Natural killer cell treated with Interleukin-12 subunit alpha and Interleukin-12 subunit beta and Interleukin-15 and Interleukin-18, amount 100 ng/mL, for 72 hours (primary cell): ENCODE results near the gene CNBP. TPM values are rescaled to one million over a fixed set of nuclear protein-coding genes. Genes with fewer than 3 reads are reported as not detected.
"Not testable (repeated sequence)": the region's sequence is repeated elsewhere in the genome, so short reads cannot be mapped to it uniquely, and the experiment has no call there.

Source experiments
- ATAC-seq, 2 donors: fragments of 150-1000 bp; cut with Tn5 transposase in 1 of 2; sonication (Bioruptor Pico), chemical (Tn5 transposase) in 1 of 2; 2 replicates each; pipeline ENCODE4 v1.10.0; 2021
- DNase-seq: peaks from one replicate; pipeline ENCODE4 v3.0.0; 2022; ENCODE audit warnings: low spot score
- H3K27ac Mint-ChIP-seq, 2 donors: 1 replicate in 1 of 2; 2 replicates in 1 of 2; pipeline ENCODE4 v1.8.0; 2022; ENCODE audit warnings: mixed read lengths in 2 of 2, mild to moderate bottlenecking in 1 of 2, moderate library complexity in 1 of 2
- H3K27me3 Mint-ChIP-seq, 2 donors: 1 replicate in 1 of 2; 2 replicates in 1 of 2; pipeline ENCODE4 v1.8.0; 2022; ENCODE audit warnings: mixed read lengths in 2 of 2
- H3K36me3 Mint-ChIP-seq: one replicate; pipeline ENCODE4 v1.8.0; 2022; ENCODE audit warnings: mixed read lengths
- H3K4me1 Mint-ChIP-seq, 2 donors: 1 replicate in 1 of 2; 2 replicates in 1 of 2; pipeline ENCODE4 v1.8.0; 2022; ENCODE audit warnings: low read depth in 2 of 2, mixed read lengths in 2 of 2, mild to moderate bottlenecking in 1 of 2
- H3K4me3 Mint-ChIP-seq: one replicate; pipeline ENCODE4 v1.8.0; 2022; ENCODE audit warnings: mixed read lengths
- H3K9me3 Mint-ChIP-seq: 2 replicates; pipeline ENCODE4 v1.8.0; 2022; ENCODE audit warnings: mixed read lengths
- total RNA-seq, 2 donors: library from RNA; stranded (reverse); gene quantifications; one replicate each; pipeline ENCODE4 v1.2.3, GENCODE V29; 2022

The CNBP gene
- total RNA-seq, 2 donors from 2014 or later: 230 to 268 TPM

DNA sequence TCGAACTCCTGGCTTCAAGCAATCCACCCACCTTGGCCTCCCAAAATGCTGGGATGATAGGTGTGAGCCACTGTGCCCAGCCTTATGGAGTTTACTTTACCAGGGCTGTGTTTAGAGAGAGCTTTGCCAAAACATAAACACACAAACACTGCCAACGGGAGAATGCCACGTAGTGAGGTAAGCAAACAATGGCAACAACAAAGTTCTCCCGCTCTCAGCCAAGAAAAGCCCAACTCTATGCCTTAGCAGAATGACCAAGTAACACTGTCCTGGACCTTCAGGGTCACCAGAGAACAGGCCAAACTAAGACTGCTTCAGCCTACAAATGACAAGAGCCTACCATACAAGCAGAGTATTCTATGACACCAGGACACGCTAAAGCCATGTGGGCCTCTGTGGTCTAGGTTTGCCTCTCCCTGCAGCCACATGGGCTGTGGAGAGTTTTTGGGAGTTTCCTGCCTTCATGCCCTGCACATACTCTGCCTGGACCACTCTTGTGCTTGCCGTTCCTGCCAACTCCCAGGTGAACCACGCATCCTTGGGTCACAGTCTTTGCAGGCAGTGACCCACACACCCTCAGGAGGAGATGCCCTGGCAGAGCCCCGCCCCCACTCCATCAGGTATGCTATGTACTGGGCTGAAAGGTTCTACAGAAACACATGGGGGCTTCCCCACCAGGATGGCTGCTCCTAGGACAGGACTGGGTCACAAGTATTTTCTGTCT, 21.6 kb upstream of the CNBP start:
- H3K27me3 Mint-ChIP-seq: peaks cover 2 to 4% of the 10 kb centered on the region in 2 donors
- no peak overlapping the region for H3K4me3 Mint-ChIP-seq
- ATAC-seq (peak; percentile 6 to 53), DNase-seq (no peak)
- H3K9me3 Mint-ChIP-seq: no peaks in the 10 kb centered on the region
- no peaks in the 10 kb centered on the region for H3K36me3 Mint-ChIP-seq
- no peak overlapping the region for H3K27ac Mint-ChIP-seq
- no peaks in the 10 kb centered on the region for H3K4me1 Mint-ChIP-seq

DNA sequence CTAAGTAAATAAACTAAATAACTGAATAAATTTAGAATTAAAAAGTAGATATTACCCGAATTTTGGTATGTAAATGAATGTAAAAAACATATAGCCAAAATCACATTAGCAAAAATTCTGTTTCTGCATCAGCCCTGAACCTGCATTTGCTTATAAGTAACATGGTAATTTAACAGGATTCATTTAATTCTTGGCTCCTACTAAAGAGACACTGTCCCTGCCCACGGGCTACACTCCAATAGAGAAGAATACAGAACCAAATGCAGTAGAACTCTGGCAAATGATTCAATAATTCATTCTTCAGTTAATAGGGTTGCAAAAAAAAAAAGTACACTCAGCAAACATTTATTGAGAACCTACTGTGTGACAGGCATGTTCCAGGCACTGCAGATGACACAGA, 20.8 kb upstream of the CNBP start:
- ATAC-seq (no peak), DNase-seq (no peak)
- no peaks in the 10 kb centered on the region for H3K9me3 Mint-ChIP-seq
- H3K27ac Mint-ChIP-seq: no peak overlapping the region
- H3K4me3 Mint-ChIP-seq: no peak overlapping the region
- H3K4me1 Mint-ChIP-seq: no peaks in the 10 kb centered on the region
- no peaks in the 10 kb centered on the region for H3K27me3 Mint-ChIP-seq
- no peaks in the 10 kb centered on the region for H3K36me3 Mint-ChIP-seq

DNA sequence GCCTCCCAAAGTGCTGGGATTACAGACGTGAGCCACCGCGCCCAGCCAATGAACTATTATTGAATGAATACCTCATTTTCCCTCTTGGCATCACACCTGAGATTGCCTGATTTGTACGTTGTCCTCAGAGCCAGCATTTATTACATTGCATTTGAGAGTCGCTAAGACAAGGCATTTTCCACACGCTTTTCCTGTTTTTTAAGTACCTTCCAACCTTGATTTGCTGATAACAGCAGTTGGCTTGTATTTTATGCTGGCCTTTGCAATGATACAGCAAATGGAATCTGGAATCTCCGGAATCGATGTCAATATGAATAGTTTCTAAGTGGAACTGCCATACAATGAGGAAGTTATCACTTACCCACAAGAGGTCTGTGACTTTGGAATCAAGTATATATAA, 15.7 kb upstream of the CNBP start:
- ATAC-seq: no peak
- Mint-ChIP-seq H3K4me3 (no peak overlapping the region), H3K9me3 (no peaks in the 10 kb centered on the region), H3K4me1 (no peaks in the 10 kb centered on the region), H3K36me3 (no peaks in the 10 kb centered on the region), H3K27ac (no peak overlapping the region), H3K27me3 (no peaks in the 10 kb centered on the region)
- DNase-seq: no peak

DNA sequence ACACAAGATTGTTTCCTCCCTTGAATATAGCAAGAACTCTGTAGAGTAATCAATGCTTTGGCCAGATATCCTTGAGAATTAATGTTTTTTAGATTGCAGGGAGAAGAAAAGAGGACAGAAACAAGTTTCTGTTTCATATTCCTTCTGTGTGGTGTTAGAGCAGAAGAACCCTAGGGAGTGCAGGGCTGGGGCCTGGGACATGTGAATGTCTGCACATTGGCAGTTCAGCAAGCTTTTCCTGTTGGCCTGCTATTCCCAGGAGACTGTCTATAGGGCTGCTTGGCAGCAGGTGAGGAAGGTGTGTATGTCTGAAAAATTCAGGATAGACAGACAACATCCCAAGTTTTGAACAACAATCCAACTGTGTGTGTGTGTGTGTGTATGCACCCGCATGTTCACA, 13.6 kb upstream of the CNBP start:
- Mint-ChIP-seq H3K9me3 (no peaks in the 10 kb centered on the region), H3K4me3 (no peak overlapping the region), H3K4me1 (no peaks in the 10 kb centered on the region), H3K36me3 (no peaks in the 10 kb centered on the region), H3K27ac (no peak overlapping the region), H3K27me3 (no peaks in the 10 kb centered on the region)
- no peak for DNase-seq
- no peak for ATAC-seq

DNA sequence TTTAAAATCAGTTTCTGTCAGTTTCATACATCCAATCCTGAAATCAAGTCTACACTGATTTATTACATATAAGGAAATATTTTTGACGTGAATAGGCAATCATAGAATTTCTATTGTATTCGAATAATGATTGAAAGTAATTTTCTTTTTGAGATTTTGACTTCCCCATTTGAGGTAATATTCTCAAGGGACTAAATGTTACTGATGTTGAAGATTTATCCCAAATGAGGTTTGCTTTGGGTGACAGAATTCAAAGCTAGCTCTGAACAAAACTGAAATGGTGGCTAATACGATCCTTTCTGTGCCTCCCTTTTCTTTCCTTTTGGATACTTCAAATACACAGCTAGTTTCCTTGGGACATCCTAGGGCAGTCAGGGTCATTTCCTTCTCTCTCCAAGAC, 12.9 kb upstream of the CNBP start:
- H3K36me3 Mint-ChIP-seq: no peaks in the 10 kb centered on the region
- no peaks in the 10 kb centered on the region for H3K27me3 Mint-ChIP-seq
- H3K4me3 Mint-ChIP-seq: no peak overlapping the region
- no peak for DNase-seq
- ATAC-seq: no peak
- no peaks in the 10 kb centered on the region for H3K9me3 Mint-ChIP-seq
- H3K4me1 Mint-ChIP-seq: no peaks in the 10 kb centered on the region
- H3K27ac Mint-ChIP-seq: no peak overlapping the region

DNA sequence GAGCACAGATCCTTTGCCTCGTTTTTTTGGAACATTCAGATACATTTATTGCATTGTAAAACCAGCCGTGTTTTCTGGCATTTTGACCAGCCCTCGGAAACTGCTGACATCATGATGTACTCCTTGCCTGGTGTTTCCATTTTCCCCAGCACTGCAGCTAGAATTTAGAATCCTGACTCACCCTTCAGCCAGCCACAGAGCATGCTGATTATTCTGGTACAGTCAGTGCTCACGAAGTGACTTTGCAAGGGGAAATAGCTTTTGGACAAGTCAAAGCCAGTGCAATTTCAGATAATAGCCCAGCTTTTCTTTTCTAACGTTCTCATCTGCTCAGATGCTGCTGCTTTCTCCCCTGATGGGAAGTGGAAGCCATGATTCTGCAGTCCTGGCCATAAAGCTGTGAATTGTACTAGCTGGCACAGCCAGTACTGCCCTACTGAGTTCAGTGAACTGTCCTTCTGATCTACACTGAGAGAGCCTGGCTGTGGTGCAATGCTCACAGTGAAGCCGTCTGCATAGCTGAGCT, 12.1 kb upstream of the CNBP start:
- ATAC-seq (no peak), DNase-seq (no peak)
- Mint-ChIP-seq H3K4me3 (no peak overlapping the region), H3K27me3 (no peaks in the 10 kb centered on the region), H3K4me1 (no peaks in the 10 kb centered on the region), H3K9me3 (no peaks in the 10 kb centered on the region), H3K27ac (no peak overlapping the region), H3K36me3 (no peaks in the 10 kb centered on the region)

DNA sequence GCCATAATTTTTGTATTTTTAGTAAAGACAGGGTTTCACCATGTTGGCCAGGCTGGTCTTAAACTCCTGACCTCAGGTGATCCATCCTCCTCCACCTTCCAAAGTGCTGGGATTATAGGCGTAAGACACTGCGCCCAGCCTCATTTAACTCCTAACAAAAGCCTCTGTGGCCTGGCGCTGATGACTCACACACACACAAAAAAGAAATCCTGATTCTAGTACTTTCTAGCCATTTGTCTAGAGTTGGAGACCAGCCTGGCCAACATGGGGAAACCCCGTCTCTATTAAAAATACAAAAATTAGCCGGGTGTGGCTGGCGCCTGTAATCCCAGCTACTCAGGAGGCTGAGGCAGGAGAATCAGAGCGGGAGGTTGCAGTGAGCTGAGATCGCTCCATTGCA, 6.1 kb upstream of the CNBP start:
- not testable (repeated sequence) for H3K4me1 Mint-ChIP-seq, H3K27me3 Mint-ChIP-seq, H3K27ac Mint-ChIP-seq, ATAC-seq, H3K9me3 Mint-ChIP-seq, DNase-seq, H3K36me3 Mint-ChIP-seq, H3K4me3 Mint-ChIP-seq

DNA sequence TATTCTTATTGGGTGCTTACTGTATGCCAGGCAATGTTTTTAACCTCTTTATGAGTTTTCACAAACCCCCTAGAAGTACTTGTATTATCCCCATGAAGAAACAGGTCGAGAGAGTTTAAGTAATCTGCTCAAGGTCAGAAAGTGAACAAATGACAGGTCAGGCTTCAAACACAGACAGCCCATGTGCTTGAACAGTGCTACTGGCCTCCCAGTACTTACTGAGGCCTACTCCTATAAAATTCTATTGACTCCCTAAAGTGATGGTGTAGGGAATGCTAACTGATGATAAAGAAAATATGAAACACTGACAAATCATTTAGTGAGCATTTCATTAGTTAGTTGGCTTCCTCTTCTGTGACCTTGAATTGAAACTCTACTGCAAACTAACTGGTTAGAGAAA, 4.2 kb upstream of the CNBP start:
- Mint-ChIP-seq H3K27ac (no peak overlapping the region), H3K36me3 (no peaks in the 10 kb centered on the region), H3K4me3 (no peak overlapping the region), H3K4me1 (peaks cover 0 to 5% of the 10 kb centered on the region in 2 donors), H3K27me3 (no peaks in the 10 kb centered on the region), H3K9me3 (no peaks in the 10 kb centered on the region)
- ATAC-seq (no peak), DNase-seq (no peak)

DNA sequence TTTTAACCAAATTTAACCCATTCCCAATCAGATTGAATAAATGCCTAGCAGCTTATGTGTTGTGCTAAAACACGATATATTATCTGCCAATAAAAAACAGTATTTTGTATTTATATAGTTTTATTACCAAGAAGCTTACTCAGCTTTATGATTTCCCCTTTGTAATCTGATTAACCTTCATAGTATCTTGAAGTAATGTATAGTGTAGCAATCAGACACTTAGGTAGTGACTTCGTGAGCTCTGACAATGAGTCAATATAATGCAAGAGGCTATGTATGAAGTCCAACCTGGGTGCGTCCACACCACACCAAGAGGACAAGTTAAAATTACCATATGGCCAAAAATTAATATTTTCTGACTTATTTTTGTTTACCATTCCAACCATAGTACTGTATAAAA, 2.1 kb upstream of the CNBP start:
- DNase-seq (no peak), ATAC-seq (no peak)
- Mint-ChIP-seq H3K27ac (peak overlapping the region in 1 of 2 donors; percentile 51), H3K36me3 (peaks cover 13% of the 10 kb centered on the region), H3K9me3 (no peaks in the 10 kb centered on the region), H3K4me1 (peaks cover 13% of the 10 kb centered on the region in 2 donors), H3K4me3 (peak overlapping the region; percentile 90), H3K27me3 (no peaks in the 10 kb centered on the region)

DNA sequence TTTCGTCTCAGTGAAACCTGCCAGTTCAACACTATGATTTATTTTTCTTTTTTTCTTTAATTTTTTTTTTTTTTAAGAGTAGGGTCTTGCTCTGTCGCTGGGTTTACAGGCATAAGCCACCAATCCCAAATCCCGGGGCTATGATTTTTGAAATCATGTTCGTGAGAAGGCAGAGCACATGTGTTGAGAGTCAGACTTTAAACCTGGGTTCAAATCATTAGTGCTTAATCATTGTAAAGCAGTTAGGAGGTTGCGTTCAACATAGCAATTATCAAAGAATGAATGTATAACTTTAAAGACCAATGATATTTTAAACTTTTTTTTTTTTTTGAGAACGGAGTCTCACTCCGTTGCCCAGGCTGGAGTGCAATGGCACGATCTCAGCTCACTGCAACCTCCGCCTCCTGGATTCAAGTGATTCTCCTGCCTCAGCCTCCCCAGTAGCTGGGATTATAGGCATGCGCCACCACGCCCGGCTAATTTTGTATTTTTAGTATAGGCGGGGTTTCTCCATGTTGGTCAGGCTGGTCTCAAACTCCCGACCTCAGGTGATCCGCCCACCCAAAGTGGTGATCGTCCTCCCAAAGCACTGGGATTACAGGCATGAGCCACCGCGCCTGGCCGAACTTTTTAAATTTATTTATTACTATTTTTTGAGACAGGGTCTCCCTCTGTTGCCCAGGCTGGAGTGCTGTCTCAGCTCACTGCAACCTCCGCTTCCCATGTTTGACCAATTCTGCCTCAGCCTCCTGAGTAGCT, 1.3 kb upstream of the CNBP start:
- Mint-ChIP-seq H3K4me1 (peaks cover 20% of the 10 kb centered on the region in 2 donors), H3K4me3 (peak overlapping the region; percentile 90), H3K36me3 (peaks cover 18% of the 10 kb centered on the region), H3K27ac (peak overlapping the region; percentile 87 to 97)
- ATAC-seq, DNase-seq, H3K27me3 Mint-ChIP-seq, H3K9me3 Mint-ChIP-seq: not testable (repeated sequence)

DNA sequence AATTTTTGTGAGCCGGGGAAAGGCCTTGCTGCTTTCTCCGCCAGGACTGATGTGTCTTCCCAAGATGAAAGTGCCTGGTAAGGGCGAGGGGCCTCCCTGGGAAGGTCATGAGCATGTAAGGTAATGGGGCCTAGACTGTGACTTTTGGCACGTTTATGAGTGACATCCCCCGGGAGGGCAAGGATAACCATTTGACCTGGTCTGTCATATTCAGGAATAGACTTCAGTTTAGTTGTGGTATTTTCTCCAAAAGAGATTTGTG, 631 bp upstream of the CNBP start:
- Mint-ChIP-seq H3K36me3 (peaks cover 21% of the 10 kb centered on the region), H3K4me1 (peaks cover 23% of the 10 kb centered on the region in 2 donors), H3K27me3 (no peaks in the 10 kb centered on the region), H3K4me3 (peak overlapping the region; percentile 90), H3K9me3 (no peaks in the 10 kb centered on the region), H3K27ac (peak overlapping the region; percentile 87 to 97)
- DNase-seq (no peak), ATAC-seq (no peak)

DNA sequence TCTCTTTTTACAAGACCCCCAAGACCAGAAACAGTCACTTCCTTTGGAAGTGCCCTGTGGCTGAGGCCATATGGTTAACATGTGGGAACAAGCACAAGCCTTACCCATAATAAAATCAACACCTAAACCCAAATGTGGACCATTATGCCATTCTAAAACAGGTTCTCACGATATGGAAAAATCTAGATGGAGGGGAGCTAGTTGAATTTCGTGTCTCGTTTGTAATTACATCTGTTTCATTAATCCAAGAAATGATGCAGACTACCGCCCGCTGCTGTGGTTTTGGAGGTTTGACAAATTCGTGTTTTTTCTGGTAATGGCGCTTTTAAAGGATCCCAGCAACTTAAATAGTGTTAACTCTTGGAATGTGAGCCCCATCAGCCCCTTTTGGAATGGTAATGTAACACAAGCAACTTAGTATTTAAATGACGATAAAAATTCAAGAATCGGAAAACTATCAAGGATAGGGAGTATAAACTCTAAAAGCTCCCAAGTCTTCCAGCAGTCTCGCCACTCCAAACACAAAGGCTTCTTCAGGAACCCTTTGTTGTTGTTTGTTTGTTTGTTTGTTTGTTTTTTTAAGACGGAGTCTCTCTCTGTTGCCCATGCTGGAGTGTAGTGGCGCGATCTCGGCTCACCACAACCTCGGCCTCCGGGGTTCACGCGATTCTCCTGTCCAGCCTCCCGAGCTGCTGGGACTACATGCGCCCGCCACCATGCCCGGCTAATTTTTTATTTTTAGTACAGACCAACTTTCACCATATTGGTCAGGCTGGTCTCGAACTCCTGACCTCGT, 1.1 kb downstream of the CNBP start:
- Mint-ChIP-seq H3K27ac (peak overlapping the region; percentile 87 to 97), H3K4me3 (peak overlapping the region; percentile 90), H3K4me1 (peaks cover 29 to 33% of the 10 kb centered on the region in 2 donors), H3K27me3 (no peaks in the 10 kb centered on the region), H3K9me3 (no peaks in the 10 kb centered on the region), H3K36me3 (peaks cover 26% of the 10 kb centered on the region)
- ATAC-seq (no peak), DNase-seq (no peak)

DNA sequence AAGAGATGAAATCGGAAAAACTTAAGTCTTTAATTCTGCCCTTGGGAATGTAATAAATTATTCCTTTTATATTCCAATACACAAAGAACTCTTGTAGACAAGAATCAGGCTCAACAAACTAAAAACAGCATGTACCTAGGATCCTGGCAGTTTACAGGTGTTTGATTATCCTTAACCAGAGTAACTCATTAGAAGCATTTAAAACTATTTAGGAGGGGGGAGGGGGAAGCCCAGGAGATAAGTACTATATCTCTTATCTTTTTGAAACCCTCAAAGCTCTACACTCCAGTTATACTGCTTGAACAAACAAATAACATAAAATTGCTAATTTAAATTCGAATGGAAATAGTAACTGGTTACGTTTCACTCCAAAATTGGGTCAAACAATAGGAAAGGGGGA, 1.9 kb downstream of the CNBP start:
- no peaks in the 10 kb centered on the region for H3K27me3 Mint-ChIP-seq
- H3K27ac Mint-ChIP-seq: peak overlapping the region; percentile 87 to 97
- H3K9me3 Mint-ChIP-seq: no peaks in the 10 kb centered on the region
- peaks cover 35 to 40% of the 10 kb centered on the region in 2 donors for H3K4me1 Mint-ChIP-seq
- H3K4me3 Mint-ChIP-seq: peak overlapping the region; percentile 90
- H3K36me3 Mint-ChIP-seq: peaks cover 29% of the 10 kb centered on the region
- DNase-seq: no peak
- no peak for ATAC-seq

DNA sequence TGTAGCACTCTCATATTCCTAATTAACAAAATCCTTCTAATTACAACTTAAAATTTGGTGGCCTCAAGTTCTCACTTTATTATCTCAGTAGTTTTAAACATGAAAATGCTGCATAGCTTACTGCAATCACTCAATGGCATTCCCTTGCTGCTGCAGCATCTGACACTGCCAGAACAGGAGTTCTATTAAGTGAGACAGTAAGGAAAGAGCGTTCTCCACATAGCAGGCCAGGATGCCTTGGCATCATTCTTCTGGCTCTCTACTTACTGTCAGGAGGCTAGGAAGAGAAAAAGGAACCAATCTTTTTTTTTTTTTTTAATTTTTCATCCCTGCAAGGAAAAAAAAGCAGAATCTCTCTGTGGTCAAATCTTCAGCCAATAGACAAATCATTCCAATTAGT, 3.2 kb downstream of the CNBP start:
- Mint-ChIP-seq H3K27ac (peak overlapping the region; percentile 87 to 97), H3K4me1 (peaks cover 46 to 53% of the 10 kb centered on the region in 2 donors)
- no peak for ATAC-seq

More for the DNA sequence above, 3.2 kb downstream of the CNBP start:
- no peaks in the 10 kb centered on the region for H3K9me3 Mint-ChIP-seq
- H3K36me3 Mint-ChIP-seq: peaks cover 39% of the 10 kb centered on the region
- H3K4me3 Mint-ChIP-seq: peak overlapping the region; percentile 90
- H3K27me3 Mint-ChIP-seq: no peaks in the 10 kb centered on the region
- no peak for DNase-seq
